GM12878 (cell line): ENCODE results near the gene BTG2. TPM values are rescaled to one million over a fixed set of nuclear protein-coding genes. Genes with fewer than 3 reads are reported as not detected.
A peak's percentile ranks its signal among the peaks of the same experiment; 100 is the strongest.

ENCODE experiments used
- ATAC-seq: fragments of 200-7000 bp; cut with Tn5 transposase; 3 replicates; pipeline ENCODE4 v1.9.1; 2020; ENCODE audit warnings: mild to moderate bottlenecking, moderate library complexity
- BruUV-seq: library from RNA; stranded (reverse); fragments of 400-500 nt; replicated peaks from 2 replicates; lab custom pipeline; 2021; lab: Mats Ljungman, UMichigan
- CTCF ChIA-PET: fragments of 300-600 bp; sonication (Branson Sonifier 250); formaldehyde crosslinking; extraction: SDS; loops from one replicate; lab custom pipeline; 2021; ENCODE audit warnings: inconsistent platforms; lab: Yijun Ruan, JAX
- POLR2A ChIA-PET: fragments of 350-600 bp; formaldehyde crosslinking; extraction: SDS; loops from one replicate; lab custom pipeline; 2021; ENCODE audit warnings: inconsistent platforms; lab: Charles Lee
- RAD21 ChIA-PET: fragments of 300-600 bp; sonication (Branson Sonifier 250); formaldehyde crosslinking; loops from one replicate; lab custom pipeline; 2023; ENCODE audit warnings: antibody characterized with exemption; ENCODE audit not compliant: unreplicated experiment; lab: Charles Lee
- SMC1A ChIA-PET: fragments of 300-600 bp; sonication (Branson Sonifier 250); formaldehyde crosslinking; loops from one replicate; lab custom pipeline; 2023; ENCODE audit not compliant: unreplicated experiment, uncharacterized antibody; lab: Charles Lee
- DNase-seq: peaks from one replicate; pipeline ENCODE4 v3.0.0-alpha.2; 2011; ENCODE audit warnings: low read depth, low spot score
- FAIRE-seq: peaks from 3 replicates; lab custom pipeline; 2011; peaks lifted over from hg19 to GRCh38; lab: Jason Lieb, UNC
- H2AFZ ChIP-seq: 2 replicates; pipeline ENCODE4 v1.6.0; 2011; ENCODE audit warnings: low read depth, low read length, control low read depth; ENCODE audit not compliant: control insufficient read depth
- H3K27ac ChIP-seq: 2 replicates; pipeline ENCODE4 v1.5.1; 2011; ENCODE audit warnings: control low read depth; ENCODE audit not compliant: control insufficient read depth, insufficient read depth
- H3K27me3 ChIP-seq, 2 experiments: replicated peaks in 1 of 2; 2 replicates each; pipeline versions ENCODE4 v1.6.0 to v1.6.1; 2011; ENCODE audit warnings: low read length in 1 of 2; ENCODE audit not compliant: control insufficient read depth in 2 of 2, insufficient read depth in 2 of 2
- H3K36me3 ChIP-seq, 2 experiments: 2 replicates each; pipeline ENCODE4 v1.5.1; 2011; ENCODE audit warnings: low read length in 1 of 2; ENCODE audit not compliant: control insufficient read depth in 2 of 2, insufficient read depth in 2 of 2
- H3K4me1 ChIP-seq: 2 replicates; pipeline ENCODE4 v1.6.1; 2011; ENCODE audit warnings: mild to moderate bottlenecking, low read length, moderate library complexity, mixed read lengths; ENCODE audit not compliant: control insufficient read depth, insufficient read depth
- H3K4me2 ChIP-seq: 2 replicates; pipeline ENCODE4 v1.6.0; 2011; ENCODE audit warnings: control low read depth; ENCODE audit not compliant: control insufficient read depth, insufficient read depth
- H3K4me3 ChIP-seq: fragments of 200-600 bp; sonication (generic); 2 replicates; pipeline ENCODE4 v1.5.1; 2016
- H3K79me2 ChIP-seq: 2 replicates; pipeline ENCODE4 v1.6.0; 2011; ENCODE audit warnings: low read length; ENCODE audit not compliant: control insufficient read depth, insufficient read depth
- H3K9ac ChIP-seq: 2 replicates; pipeline ENCODE4 v1.8.0; 2011; ENCODE audit warnings: low read length, control low read depth, mixed read lengths; ENCODE audit not compliant: control insufficient read depth, insufficient read depth
- H3K9me3 ChIP-seq: replicated peaks from 3 replicates; pipeline ENCODE4 v1.5.1; 2011; ENCODE audit warnings: mild to moderate bottlenecking, low read length; ENCODE audit not compliant: control insufficient read depth, insufficient read depth
- H4K20me1 ChIP-seq: 2 replicates; pipeline ENCODE4 v1.6.0; 2011; ENCODE audit not compliant: control insufficient read depth, insufficient read depth
- ATF7 ChIP-seq: fragments of 450-650 bp; IDR thresholded peaks from 2 replicates; pipeline ENCODE4 v1.6.1; 2016; ENCODE audit warnings: low read depth, mild to moderate bottlenecking
- BHLHE40 ChIP-seq, 2 experiments: fragments of 450-650 bp in 1 of 2; IDR thresholded peaks; 2 replicates each; pipeline ENCODE4 v1.6.1; 2011 to 2017; ENCODE audit warnings: low read depth in 2 of 2, borderline replicate concordance in 1 of 2, improper control_type of control experiment in 1 of 2, low read length in 1 of 2, mild to moderate bottlenecking in 1 of 2
- CUX1 ChIP-seq: IDR thresholded peaks from 2 replicates; pipeline ENCODE4 v1.6.1; 2012; ENCODE audit warnings: improper control_type of control experiment, low read depth, low read length; ENCODE audit not compliant: insufficient replicate concordance
- ETV6 ChIP-seq, 2 experiments: fragments of 450-650 bp in 1 of 2; IDR thresholded peaks in 1 of 2; conservative IDR thresholded peaks in 1 of 2; 2 replicates each; pipeline ENCODE4 v1.6.1; 2014; ENCODE audit warnings: antibody characterized with exemption in 1 of 2, borderline replicate concordance in 1 of 2, low read depth in 1 of 2, mild to moderate bottlenecking in 1 of 2, moderate library complexity in 1 of 2
- IKZF2 ChIP-seq, 2 experiments: fragments of 450-650 bp; IDR thresholded peaks; 2 replicates each; pipeline ENCODE4 v1.6.1; 2017; ENCODE audit warnings: mild to moderate bottlenecking in 2 of 2, moderate library complexity in 2 of 2
- MTA3 ChIP-seq: IDR thresholded peaks from 2 replicates; pipeline ENCODE4 v1.6.1; 2012; ENCODE audit warnings: low read length, inconsistent platforms, borderline replicate concordance
- NFYA ChIP-seq: IDR thresholded peaks from 2 replicates; pipeline ENCODE4 v1.6.1; 2011; ENCODE audit warnings: low read depth, mild to moderate bottlenecking, low read length, improper control_type of control experiment, borderline replicate concordance
- PRDM15 ChIP-seq: fragments of 450-650 bp; formaldehyde crosslinking; IDR thresholded peaks from 2 replicates; pipeline ENCODE4 v1.4.0; 2020; ENCODE audit warnings: mild to moderate bottlenecking, moderate library complexity
- RAD51 ChIP-seq: fragments of 450-650 bp; IDR thresholded peaks from 2 replicates; pipeline ENCODE4 v1.6.1; 2016; ENCODE audit warnings: moderate library complexity, mild to moderate bottlenecking, inconsistent platforms
- SUZ12 ChIP-seq: fragments of 200-600 bp; sonication (generic); IDR thresholded peaks from one replicate; pipeline ENCODE4 v1.6.1; 2018; ENCODE audit warnings: antibody characterized with exemption, mild to moderate bottlenecking; ENCODE audit not compliant: unreplicated experiment
- TARDBP ChIP-seq: IDR thresholded peaks from 2 replicates; pipeline ENCODE4 v1.6.1; 2016; ENCODE audit warnings: borderline replicate concordance
- WGBS: methylation state at CpG from one replicate; pipeline ENCODE4 v1.1.6; 2016; ENCODE audit warnings: low lambda C conversion rate; ENCODE audit not compliant: insufficient replicate concordance, insufficient coverage; ENCODE audit errors: missing lambda C conversion rate; 5-methylcytosine and 5-hydroxymethylcytosine counted together
- in situ Hi-C: fragments of 300-500 bp; cut with MboI; formaldehyde crosslinking; loops from 9 replicates; pipeline ENCODE4 v1.14.3; 2018; ENCODE audit warnings: mixed read lengths
- intact Hi-C: fragments of 100-400 bp; cut with micrococcal nuclease; formaldehyde crosslinking; loops from one replicate; pipeline ENCODE4 v1.14.2; 2022; ENCODE audit not compliant: unreplicated experiment
- polyA plus RNA-seq, 11 experiments: library from polyadenylated mRNA; depleted of rRNA in 4 of 11; unstranded in 6 of 11; stranded (reverse) in 5 of 11; fragments of >200 nt; fragmentation: Nextera tagmentation in 4 of 11; fragmentation: Illumina TruSeq in 1 of 11; extraction: Ambion mirVana in 4 of 11; extraction: Trizol in 1 of 11; gene quantifications; 1 replicate in 1 of 11; 2 replicates in 10 of 11; pipeline versions ENCODE4 v1.2.1 to v1.2.3, GENCODE V29; 2011 to 2016; ENCODE audit warnings: inconsistent platforms in 2 of 11, missing spikeins in 2 of 11, low read depth in 1 of 11
- total RNA-seq, 4 experiments: library from RNA; depleted of rRNA in 3 of 4; stranded (reverse); fragments of >200 nt in 3 of 4; fragmentation: Illumina TruSeq in 1 of 4; extraction: Trizol in 1 of 4; gene quantifications; 2 replicates each; pipeline versions ENCODE4 v1.2.1 to v1.2.3, GENCODE V29; 2013 to 2021

The BTG2 gene
- total and polyA plus RNA-seq, 10 of the 15 experiments (the other 5 are each of a cell fraction or from before 2014, with no cell fraction given) = 23.3 to 160 (median 98.1) TPM

- DNase-seq (no peak), FAIRE-seq (peak; percentile 59), ATAC-seq (peak; percentile 6)
- RAD21 ChIA-PET = interaction anchor here (0.9 to 9.5 kb wide), 9 partner anchors 9 to 982 kb away, joined by 3 to 541 read pairs (median 12); partner anchors contain the start of genes BTG2 and UBE2T
- in situ Hi-C loops (no loop called here), intact Hi-C loops (loop anchor here (1.0 kb wide), 1 partner anchor 37 kb away; no protein-coding TSS in a partner anchor)
- SMC1A ChIA-PET = interaction anchor here (1.1 to 9.8 kb wide), 8 partner anchors 8 to 56 kb away, joined by 3 to 590 read pairs (median 50); partner anchors contain the start of gene BTG2
- Histone ChIP-seq H3K27me3 (no peaks in the 10 kb centered on the region), H3K79me2 (peaks cover 14% of the 10 kb centered on the region), H3K4me1 (peaks cover 82% of the 10 kb centered on the region), H3K9ac (peak overlapping the region; percentile 66), H2AFZ (peak overlapping the region; percentile 18), H4K20me1 (no peaks in the 10 kb centered on the region), H3K4me3 (peak overlapping the region; percentile 58), H3K27ac (peak overlapping the region; percentile 98), H3K36me3 (no peaks in the 10 kb centered on the region), H3K4me2 (peak overlapping the region; percentile 99), H3K9me3 (no peaks in the 10 kb centered on the region)
- BruUV-seq = no TSS peak
- CTCF ChIA-PET = interaction anchor here (0.7 to 10.0 kb wide), 10 partner anchors 9 to 164 kb away, joined by 3 to 281 read pairs (median 42); partner anchors contain the start of gene BTG2
- POLR2A ChIA-PET = interaction anchor here (0.6 to 9.5 kb wide), 9 partner anchors 8 to 350 kb away, joined by 4 to 395 read pairs (median 13); partner anchors contain the start of gene BTG2
- WGBS = 33% methylated on average over 15 of the region's 15 CpGs
- TF ChIP-seq NFYA (no peak), PRDM15 (no peak), BHLHE40 (IDR thresholded peaks at IDR 0.05; ENCODE audit: borderline replicate concordance in 1 of 2, low read depth in 2 of 2, low read length in 1 of 2) (no peak), ATF7 (no peak), IKZF2 (IDR thresholded peaks at IDR 0.05) (peak in 1 of 2 experiments; percentile 35; a peak in 2 of 4 replicates), SUZ12 (no peak), ETV6 (conservative IDR thresholded peaks at IDR 0.05 in 1 of 2, IDR thresholded peaks at IDR 0.05 in 1 of 2; ENCODE audit: borderline replicate concordance in 1 of 2, low read depth in 1 of 2) (0 out of 4 replicates have a peak, but pooled peaks of 1 of the 2 experiments have one; percentile 26), CUX1 (no peak), MTA3 (no peak), TARDBP (no peak), RAD51 (no peak)
These were observed 19.0 kb downstream of the BTG2 start for GRCh38 chr1:203324105-203325025.
